Fibroblast of lung (primary cell): ENCODE results near the gene SNX6. TPM values are rescaled to one million over a fixed set of nuclear protein-coding genes. Genes with fewer than 3 reads are reported as not detected.
"Not testable (repeated sequence)": the region's sequence is repeated elsewhere in the genome, so short reads cannot be mapped to it uniquely, and the experiment has no call there.

ENCODE experiments used
- DNase-seq, 2 donors: peaks; one replicate each; pipeline versions ENCODE4 v3.0.0 to v3.0.0-alpha.2; 2010; ENCODE audit warnings: low read depth in 2 of 2
- H2AFZ ChIP-seq: 2 replicates; pipeline ENCODE4 v1.5.1; 2012; ENCODE audit warnings: low read length, control low read depth, inconsistent platforms
- H3K27ac ChIP-seq: 2 replicates; pipeline ENCODE4 v1.5.1; 2011; ENCODE audit warnings: low read length, control low read depth; ENCODE audit not compliant: insufficient read depth
- H3K27me3 ChIP-seq: 2 replicates; pipeline ENCODE4 v1.5.1; 2011; ENCODE audit warnings: mild to moderate bottlenecking, low read length; ENCODE audit not compliant: control insufficient read depth, insufficient read depth
- H3K36me3 ChIP-seq: 2 replicates; pipeline ENCODE4 v1.5.1; 2011; ENCODE audit warnings: low read length; ENCODE audit not compliant: control insufficient read depth, insufficient read depth
- H3K4me1 ChIP-seq: 2 replicates; pipeline ENCODE4 v1.5.1; 2011; ENCODE audit warnings: low read length; ENCODE audit not compliant: control insufficient read depth, insufficient read depth; ENCODE audit errors: extremely low read depth
- H3K4me2 ChIP-seq: 2 replicates; pipeline ENCODE4 v1.5.1; 2011; ENCODE audit warnings: low read length, control low read depth; ENCODE audit not compliant: insufficient read depth; ENCODE audit errors: extremely low read depth
- H3K4me3 ChIP-seq, 4 experiments: fragments of 200-600 bp in 1 of 4; sonication (generic) in 1 of 4; replicated peaks in 1 of 4; 2 replicates each; pipeline ENCODE4 v1.5.1; 2011 to 2016; ENCODE audit warnings: low read length in 4 of 4, low read depth in 3 of 4, mild to moderate bottlenecking in 3 of 4, control low read depth in 2 of 4, inconsistent platforms in 1 of 4, mixed read lengths in 1 of 4; ENCODE audit not compliant: insufficient read depth in 1 of 4; ENCODE audit errors: control extremely low read depth in 1 of 4
- H3K79me2 ChIP-seq: 2 replicates; pipeline ENCODE4 v1.5.1; 2012; ENCODE audit warnings: mild to moderate bottlenecking, low read length, inconsistent platforms; ENCODE audit not compliant: control insufficient read depth, insufficient read depth
- H3K9ac ChIP-seq: 2 replicates; pipeline ENCODE4 v1.5.1; 2011; ENCODE audit warnings: mild to moderate bottlenecking, low read length, control low read depth; ENCODE audit not compliant: insufficient read depth
- H3K9me3 ChIP-seq: 2 replicates; pipeline ENCODE4 v1.5.1; 2012; ENCODE audit warnings: low read depth, low read length; ENCODE audit not compliant: control insufficient read depth, insufficient read depth
- H4K20me1 ChIP-seq: 2 replicates; pipeline ENCODE4 v1.5.1; 2011; ENCODE audit warnings: low read length; ENCODE audit not compliant: control insufficient read depth, insufficient read depth; ENCODE audit errors: extremely low read depth
- EZH2 ChIP-seq: IDR thresholded peaks from 2 replicates; pipeline ENCODE4 v1.5.1; 2012; ENCODE audit warnings: low read length, control low read depth, mild to moderate bottlenecking; ENCODE audit errors: missing control alignments
- polyA plus RNA-seq, 2 donors: library from polyadenylated mRNA; depleted of rRNA in 1 of 2; stranded (reverse) in 1 of 2; unstranded in 1 of 2; fragments of >200 nt; gene quantifications; 2 replicates each; pipeline ENCODE4 v1.2.1, GENCODE V29; 2011 to 2012; ENCODE audit warnings: missing spikeins in 1 of 2
- total RNA-seq: library from RNA; depleted of rRNA; stranded (reverse); fragments of >200 nt; gene quantifications from 2 replicates; pipeline ENCODE4 v1.2.1, GENCODE V29; 2014
- TF ChIP-seq, protein P1 (sequence below), 2 donors: IDR thresholded peaks in 1 of 2; conservative IDR thresholded peaks in 1 of 2; 1 replicate in 1 of 2; 2 replicates in 1 of 2; pipeline ENCODE4 v1.5.1; 2011 to 2012; ENCODE audit warnings: low read length in 2 of 2, control low read depth in 1 of 2, inconsistent platforms in 1 of 2, low read depth in 1 of 2, mild to moderate bottlenecking in 1 of 2

SNX6 gene
- total and polyA plus RNA-seq, 2 donors (not counting 1 experiment from before 2014, with no cell fraction given): 131 to 232 TPM

DNA sequence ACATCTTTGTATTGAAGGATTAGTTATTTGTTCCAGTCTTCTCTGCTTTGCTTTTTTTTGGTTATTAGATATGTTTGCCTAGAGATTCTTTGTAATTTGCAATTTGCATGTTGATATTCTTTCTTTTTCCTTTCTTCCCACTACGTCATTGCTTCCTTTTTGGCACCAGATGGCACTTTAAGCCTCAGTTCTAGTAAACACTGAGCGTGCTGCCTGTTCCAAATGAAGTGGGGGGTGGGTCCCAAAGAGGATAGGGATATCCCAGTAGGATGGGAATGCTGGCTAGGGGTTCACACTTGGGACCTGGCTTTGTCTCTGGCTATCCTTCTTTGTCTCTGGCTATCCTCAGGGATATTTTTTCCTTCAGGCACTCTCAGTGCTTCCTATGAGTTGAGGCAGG lies 107.5 kb downstream of the SNX6 start:
- Histone ChIP-seq H2AFZ (no peak overlapping the region), H3K27ac (no peak overlapping the region), H3K4me2 (no peak overlapping the region), H3K79me2 (no peaks in the 10 kb centered on the region), H3K36me3 (no peaks in the 10 kb centered on the region), H3K27me3 (no peaks in the 10 kb centered on the region), H3K9me3 (no peaks in the 10 kb centered on the region), H4K20me1 (no peaks in the 10 kb centered on the region), H3K9ac (no peak overlapping the region), H3K4me3 (no peak overlapping the region), H3K4me1 (no peaks in the 10 kb centered on the region)
- TF ChIP-seq, protein P1, sequence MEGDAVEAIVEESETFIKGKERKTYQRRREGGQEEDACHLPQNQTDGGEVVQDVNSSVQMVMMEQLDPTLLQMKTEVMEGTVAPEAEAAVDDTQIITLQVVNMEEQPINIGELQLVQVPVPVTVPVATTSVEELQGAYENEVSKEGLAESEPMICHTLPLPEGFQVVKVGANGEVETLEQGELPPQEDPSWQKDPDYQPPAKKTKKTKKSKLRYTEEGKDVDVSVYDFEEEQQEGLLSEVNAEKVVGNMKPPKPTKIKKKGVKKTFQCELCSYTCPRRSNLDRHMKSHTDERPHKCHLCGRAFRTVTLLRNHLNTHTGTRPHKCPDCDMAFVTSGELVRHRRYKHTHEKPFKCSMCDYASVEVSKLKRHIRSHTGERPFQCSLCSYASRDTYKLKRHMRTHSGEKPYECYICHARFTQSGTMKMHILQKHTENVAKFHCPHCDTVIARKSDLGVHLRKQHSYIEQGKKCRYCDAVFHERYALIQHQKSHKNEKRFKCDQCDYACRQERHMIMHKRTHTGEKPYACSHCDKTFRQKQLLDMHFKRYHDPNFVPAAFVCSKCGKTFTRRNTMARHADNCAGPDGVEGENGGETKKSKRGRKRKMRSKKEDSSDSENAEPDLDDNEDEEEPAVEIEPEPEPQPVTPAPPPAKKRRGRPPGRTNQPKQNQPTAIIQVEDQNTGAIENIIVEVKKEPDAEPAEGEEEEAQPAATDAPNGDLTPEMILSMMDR (conservative IDR thresholded peaks at IDR 0.05 in 1 of 2, IDR thresholded peaks at IDR 0.05 in 1 of 2; ENCODE audit: low read depth in 1 of 2, low read length in 2 of 2): no peak
- no peak for TF ChIP-seq EZH2
- no peak for DNase-seq

- H2AFZ ChIP-seq, H3K27me3 ChIP-seq, H3K36me3 ChIP-seq, H3K79me2 ChIP-seq, H3K4me1 ChIP-seq, H4K20me1 ChIP-seq, H3K27ac ChIP-seq, DNase-seq, H3K9ac ChIP-seq, H3K4me3 ChIP-seq, H3K4me2 ChIP-seq, H3K9me3 ChIP-seq: not testable (repeated sequence)
These were observed 108.9 kb downstream of the SNX6 start for GRCh38 chr14:34521071-34521470.

- not testable (repeated sequence) for H3K4me1 ChIP-seq, H3K36me3 ChIP-seq, H3K9ac ChIP-seq
These were observed 109.5 kb downstream of the SNX6 start for GRCh38 chr14:34520304-34520970.

More at GRCh38 chr14:34520304-34520970, 109.5 kb downstream of the SNX6 start:
- not testable (repeated sequence) for H3K27me3 ChIP-seq, H4K20me1 ChIP-seq, H3K9me3 ChIP-seq, H3K4me2 ChIP-seq, H3K79me2 ChIP-seq, H3K4me3 ChIP-seq, H2AFZ ChIP-seq, H3K27ac ChIP-seq, DNase-seq

Other genes with a start within 250 kb of the SNX6 start
- gene SPTSSA, start 167.9 kb downstream of the SNX6 start, total RNA-seq: 15.9 and 20.1 TPM in 2 replicates
- 36.1 and 38.4 TPM in 2 replicates for gene SPTSSA, start 167.9 kb downstream of the SNX6 start, polyA plus RNA-seq
- 49.1 and 58.0 TPM in 2 replicates for gene EAPP, start 90.4 kb downstream of the SNX6 start, total RNA-seq
- gene EAPP, start 90.4 kb downstream of the SNX6 start, polyA plus RNA-seq: 47.4 and 54.0 TPM in 2 replicates
- gene CFL2, start 84.4 kb upstream of the SNX6 start, total RNA-seq: 61.1 and 147 TPM in 2 replicates
- 282 and 362 TPM in 2 replicates for gene CFL2, start 84.4 kb upstream of the SNX6 start, polyA plus RNA-seq
- gene BAZ1A, start 245.2 kb upstream of the SNX6 start, total RNA-seq: 30.0 and 35.2 TPM in 2 replicates
- gene BAZ1A, start 245.2 kb upstream of the SNX6 start, polyA plus RNA-seq: 21.1 and 28.3 TPM in 2 replicates